Psoas muscle (tissue), 8 donors: Measurements from ENCODE around the gene SPATS2L. TPM values are rescaled to one million over a fixed set of nuclear protein-coding genes. Genes with fewer than 3 reads are reported as not detected.

Experiments used
- ATAC-seq, 4 donors: fragments of 200-7000 bp; cut with Tn5 transposase; one replicate each; pipeline ENCODE4 v1.9.1; 2020; ENCODE audit warnings: moderate library complexity in 3 of 4, mild to moderate bottlenecking in 2 of 4
- DNase-seq, 2 donors: peaks; one replicate each; pipeline ENCODE4 v3.0.0-alpha.2; 2020
- H3K27ac ChIP-seq: fragments of 200-600 bp; one replicate; pipeline ENCODE4 v1.8.0; 2022
- H3K27me3 ChIP-seq, 3 donors: fragments of 200-600 bp in 1 of 3; one replicate each; pipeline versions ENCODE4 v1.6.1 to v1.8.0; 2013 to 2022; ENCODE audit warnings: low read length in 2 of 3, mild to moderate bottlenecking in 2 of 3, moderate library complexity in 1 of 3; ENCODE audit not compliant: insufficient read depth in 3 of 3
- H3K36me3 ChIP-seq, 2 donors: fragments of 200-600 bp in 1 of 2; one replicate each; pipeline versions ENCODE4 v1.6.1 to v1.8.0; 2013 to 2022; ENCODE audit warnings: low read depth in 1 of 2, mild to moderate bottlenecking in 1 of 2, moderate library complexity in 1 of 2; ENCODE audit not compliant: insufficient read depth in 1 of 2
- H3K4me1 ChIP-seq: fragments of 200-600 bp; one replicate; pipeline ENCODE4 v1.8.0; 2022
- H3K4me3 ChIP-seq: fragments of 200-600 bp; one replicate; pipeline ENCODE4 v1.8.0; 2022; ENCODE audit warnings: mild to moderate bottlenecking
- H3K9me3 ChIP-seq: fragments of 200-600 bp; one replicate; pipeline ENCODE4 v1.8.0; 2022
- WGBS, 3 donors: extraction: QIAGEN DNeasy Blood & Tissue Kit; methylation state at CpG; one replicate each; pipeline versions ENCODE4 v1.1.6 to v1.1.7; 2013; 5-methylcytosine and 5-hydroxymethylcytosine counted together
- intact Hi-C, 2 donors: fragments of 100-400 bp; cut with DNase I; formaldehyde crosslinking; loops; one replicate each; pipeline versions ENCODE4 v1.11.0 to v1.14.2; 2022
- polyA plus RNA-seq, 3 donors: library from polyadenylated mRNA; stranded (reverse); fragments of 200-250 nt; gene quantifications; one replicate each; pipeline ENCODE4 v1.2.3, GENCODE V29; 2013
- total RNA-seq, 4 donors: library from RNA; stranded (reverse); fragmentation: NEBNext Ultra II Directional in 2 of 4; extraction: Animal tissue kit (Norgen Biotek cat#: 25700) in 2 of 4; gene quantifications; one replicate each; pipeline versions ENCODE4 v1.2.1 to v1.2.4, GENCODE V29; 2021 to 2023
- TF ChIP-seq, protein P1 (sequence below): fragments of 200-600 bp; IDR thresholded peaks from one replicate; pipeline ENCODE4 v1.8.0; 2022; ENCODE audit warnings: antibody characterized with exemption
- donor health status: healthy with polysubstance abuse.
- donor health status: DM: no; HTN: no; CAD: no; lungs with moderate emphysema.
- donor health status: Bipolar disorder and iron deficiency.
- donor health status: healthy.
- donor health status: DM: yes; HTN: yes; CAD: no.
- donor health status: DM: no; HTN: no; CAD: no.
- donor health status: DM: no; HTN: no; CAD: no.
- donor health status: DM: yes; HTN: yes; CAD: no.

The SPATS2L gene
- total and polyA plus RNA-seq, 7 donors = 34.2 to 286 (median 60.2) TPM

DNA sequence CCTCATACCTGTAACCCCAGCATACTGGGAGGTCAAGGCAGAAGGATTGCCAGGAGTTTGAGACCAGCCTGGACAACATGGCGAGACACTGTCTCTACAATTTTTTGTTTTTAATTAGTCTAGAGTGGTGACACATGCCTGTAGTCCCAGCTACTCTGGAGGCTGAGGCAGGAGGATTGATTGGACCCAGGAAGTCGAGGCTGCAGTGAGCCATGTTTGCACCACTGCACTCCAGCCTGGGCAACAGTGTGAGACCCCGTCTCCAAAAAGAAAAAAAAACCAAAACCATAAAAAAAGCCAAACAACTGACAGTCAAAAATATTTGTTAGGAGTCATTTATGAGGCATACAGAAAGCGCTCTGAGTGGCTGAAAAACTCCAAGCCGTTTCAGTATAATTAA, 107.9 kb downstream of the SPATS2L start:
- peaks cover 22% of the 10 kb centered on the region for H3K4me1 ChIP-seq
- TF ChIP-seq, protein P1, sequence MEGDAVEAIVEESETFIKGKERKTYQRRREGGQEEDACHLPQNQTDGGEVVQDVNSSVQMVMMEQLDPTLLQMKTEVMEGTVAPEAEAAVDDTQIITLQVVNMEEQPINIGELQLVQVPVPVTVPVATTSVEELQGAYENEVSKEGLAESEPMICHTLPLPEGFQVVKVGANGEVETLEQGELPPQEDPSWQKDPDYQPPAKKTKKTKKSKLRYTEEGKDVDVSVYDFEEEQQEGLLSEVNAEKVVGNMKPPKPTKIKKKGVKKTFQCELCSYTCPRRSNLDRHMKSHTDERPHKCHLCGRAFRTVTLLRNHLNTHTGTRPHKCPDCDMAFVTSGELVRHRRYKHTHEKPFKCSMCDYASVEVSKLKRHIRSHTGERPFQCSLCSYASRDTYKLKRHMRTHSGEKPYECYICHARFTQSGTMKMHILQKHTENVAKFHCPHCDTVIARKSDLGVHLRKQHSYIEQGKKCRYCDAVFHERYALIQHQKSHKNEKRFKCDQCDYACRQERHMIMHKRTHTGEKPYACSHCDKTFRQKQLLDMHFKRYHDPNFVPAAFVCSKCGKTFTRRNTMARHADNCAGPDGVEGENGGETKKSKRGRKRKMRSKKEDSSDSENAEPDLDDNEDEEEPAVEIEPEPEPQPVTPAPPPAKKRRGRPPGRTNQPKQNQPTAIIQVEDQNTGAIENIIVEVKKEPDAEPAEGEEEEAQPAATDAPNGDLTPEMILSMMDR = no peak
- ATAC-seq (no peak), DNase-seq (no peak)
- H3K27me3 ChIP-seq = no peaks in the 10 kb centered on the region
- peaks cover 7 to 20% of the 10 kb centered on the region in 2 donors for H3K36me3 ChIP-seq
- WGBS, 3 donors = 94 to 95% (median 95%) methylated on average over 5 of the region's 5 CpGs
- H3K9me3 ChIP-seq = no peaks in the 10 kb centered on the region
- no peak overlapping the region for H3K27ac ChIP-seq
- H3K4me3 ChIP-seq = no peak overlapping the region
- intact Hi-C loops = no loop called here

DNA sequence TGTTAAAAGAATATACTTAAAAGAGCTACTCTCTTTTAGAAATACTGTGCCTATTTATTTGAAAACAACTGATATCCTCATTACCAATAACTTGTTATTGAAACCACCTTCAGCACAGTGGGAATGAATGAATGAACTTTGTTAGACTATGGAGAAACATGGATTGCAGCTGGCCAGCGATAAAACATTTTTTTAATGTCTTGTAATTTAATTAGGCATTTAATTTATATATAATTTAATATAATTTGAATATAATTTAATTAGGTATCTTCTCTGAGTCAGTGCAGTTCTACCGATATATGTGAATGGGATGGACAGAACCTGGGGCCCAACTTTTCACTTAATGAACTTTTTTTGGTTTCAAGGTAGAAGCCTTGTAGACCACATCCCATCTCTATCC, 109.0 kb downstream of the SPATS2L start:
- intact Hi-C loops = no loop called here
- no peak for DNase-seq
- 97 to 100% (median 100%) methylated on average over 2 of the region's 2 CpGs for WGBS, 3 donors
- Histone ChIP-seq H3K36me3 (peaks cover 10 to 31% of the 10 kb centered on the region in 2 donors), H3K9me3 (no peaks in the 10 kb centered on the region), H3K27me3 (no peaks in the 10 kb centered on the region), H3K4me3 (no peak overlapping the region), H3K4me1 (peaks cover 22% of the 10 kb centered on the region), H3K27ac (no peak overlapping the region)
- no peak for ATAC-seq
- TF ChIP-seq, protein P1 = no peak

- no peak for ATAC-seq
- TF ChIP-seq, protein P1 = no peak
- Histone ChIP-seq H3K27ac (no peak overlapping the region), H3K4me3 (no peak overlapping the region), H3K27me3 (no peaks in the 10 kb centered on the region), H3K9me3 (no peaks in the 10 kb centered on the region), H3K36me3 (peaks cover 14 to 45% of the 10 kb centered on the region in 2 donors), H3K4me1 (peaks cover 13% of the 10 kb centered on the region)
- WGBS, 3 donors = 83 to 91% (median 88%) methylated on average over 8 of the region's 8 CpGs
- intact Hi-C loops = no loop called here
- DNase-seq = no peak
Measured at GRCh38 chr2:200416878-200417277, 110.4 kb downstream of the SPATS2L start.

DNA sequence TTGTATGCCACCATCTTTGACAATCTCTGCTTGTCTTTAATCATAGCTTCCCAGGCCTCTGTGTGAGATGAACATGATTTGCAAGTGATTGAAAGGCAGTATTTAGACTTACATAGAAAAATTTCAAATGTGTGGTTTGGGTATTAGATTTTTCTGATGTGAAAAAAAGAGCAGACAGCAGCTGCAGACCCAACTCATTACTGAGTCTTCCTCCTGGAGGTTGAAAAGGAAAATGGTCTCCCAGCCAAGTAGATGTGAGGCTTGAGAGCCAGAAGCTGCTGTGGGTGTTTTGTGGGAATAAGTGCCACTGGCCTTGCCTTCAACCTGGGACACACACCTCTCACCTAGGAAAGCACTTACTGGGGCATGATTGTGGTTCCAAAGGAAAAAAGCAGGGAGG, 110.9 kb downstream of the SPATS2L start:
- Histone ChIP-seq H3K4me1 (peaks cover 11% of the 10 kb centered on the region), H3K27ac (no peak overlapping the region), H3K4me3 (no peak overlapping the region), H3K36me3 (peaks cover 14 to 50% of the 10 kb centered on the region in 2 donors), H3K27me3 (no peaks in the 10 kb centered on the region), H3K9me3 (no peaks in the 10 kb centered on the region)
- TF ChIP-seq, protein P1 = no peak
- no peak for ATAC-seq
- intact Hi-C loops = no loop called here
- DNase-seq = no peak

DNA sequence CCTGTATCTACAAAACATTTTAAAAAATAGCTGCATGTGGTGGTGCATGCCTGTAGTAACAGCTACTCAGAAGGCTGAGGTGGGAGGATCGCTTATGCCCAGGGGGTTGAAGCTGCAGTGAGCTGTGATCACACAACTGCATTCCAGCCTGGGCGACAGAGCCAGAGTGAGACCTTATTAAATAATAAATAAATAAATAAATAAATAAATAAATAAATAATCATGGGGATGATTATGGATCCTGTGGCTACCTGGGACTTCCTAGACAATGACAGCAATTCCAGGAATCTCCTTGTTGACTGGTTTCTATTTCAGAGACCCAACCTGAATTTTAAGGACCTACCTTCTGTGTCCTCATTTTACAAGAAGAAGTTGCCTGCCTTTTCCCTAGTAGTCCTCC, 111.9 kb downstream of the SPATS2L start:
- Histone ChIP-seq H3K9me3 (no peaks in the 10 kb centered on the region), H3K36me3 (peaks cover 14 to 58% of the 10 kb centered on the region in 2 donors), H3K4me1 (peaks cover 4% of the 10 kb centered on the region), H3K27ac (no peak overlapping the region), H3K4me3 (no peak overlapping the region), H3K27me3 (no peaks in the 10 kb centered on the region)
- DNase-seq (no peak), ATAC-seq (no peak)
- 93 to 100% (median 100%) methylated on average over 2 of the region's 2 CpGs for WGBS, 3 donors
- TF ChIP-seq, protein P1 = no peak
- intact Hi-C loops = no loop called here
